HG02943 (cell line): ENCODE data around the gene CLDN5.

ENCODE experiments used
- ATAC-seq: cut with Tn5 transposase; IDR thresholded peaks from one replicate; pipeline ENCODE4 v1.9.1; 2021; ENCODE audit warnings: mild to moderate bottlenecking, low read depth, moderate library complexity; ENCODE audit not compliant: unreplicated experiment

The CLDN5 gene

GRCh38 chr22:19524170-19525115 lies at the start of gene CLDN5:
Gene CLDN5 (minus strand): TSS chr22:19524410. CDS start chr22:19524255, 155 bp downstream.
- ATAC-seq = no peak

- ATAC-seq = no peak
Measured at GRCh38 chr22:19571995-19572394, 47.8 kb upstream of the CLDN5 start.

DNA sequence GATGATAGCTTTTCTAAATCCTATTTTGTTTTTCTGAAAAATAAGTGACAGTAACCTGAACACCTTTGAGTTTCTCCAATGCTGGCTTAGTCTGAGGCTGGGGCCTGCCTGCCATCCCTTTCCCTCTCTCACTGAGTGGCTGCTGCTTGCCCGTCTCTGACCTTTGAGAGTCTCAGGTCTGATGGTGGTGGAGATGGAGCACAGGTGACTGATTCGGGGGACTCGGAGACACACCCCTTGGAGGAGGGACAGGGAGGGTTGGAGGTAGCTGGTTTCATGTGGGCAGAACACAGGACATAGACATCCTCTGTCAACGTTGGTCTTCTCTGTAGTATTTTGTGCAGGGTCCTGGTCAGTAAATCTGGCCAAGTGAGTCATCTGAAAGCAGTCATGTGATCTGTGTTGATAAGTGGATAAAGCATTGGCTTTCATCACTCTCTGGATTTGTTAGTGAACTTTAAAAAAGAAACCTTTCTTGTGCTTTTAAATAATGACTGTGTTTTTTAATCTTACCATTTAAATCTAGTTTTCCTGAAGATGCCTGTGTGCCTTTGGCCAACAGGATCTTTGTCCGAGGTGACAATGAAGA lies 47.1 kb upstream of the CLDN5 start:
- ATAC-seq = no peak

- ATAC-seq = no peak
Measured at GRCh38 chr22:19569976-19570375, 45.8 kb upstream of the CLDN5 start.

GRCh38 chr22:19569276-19569640 lies 45.0 kb upstream of the CLDN5 start:
- ATAC-seq = no peak

DNA sequence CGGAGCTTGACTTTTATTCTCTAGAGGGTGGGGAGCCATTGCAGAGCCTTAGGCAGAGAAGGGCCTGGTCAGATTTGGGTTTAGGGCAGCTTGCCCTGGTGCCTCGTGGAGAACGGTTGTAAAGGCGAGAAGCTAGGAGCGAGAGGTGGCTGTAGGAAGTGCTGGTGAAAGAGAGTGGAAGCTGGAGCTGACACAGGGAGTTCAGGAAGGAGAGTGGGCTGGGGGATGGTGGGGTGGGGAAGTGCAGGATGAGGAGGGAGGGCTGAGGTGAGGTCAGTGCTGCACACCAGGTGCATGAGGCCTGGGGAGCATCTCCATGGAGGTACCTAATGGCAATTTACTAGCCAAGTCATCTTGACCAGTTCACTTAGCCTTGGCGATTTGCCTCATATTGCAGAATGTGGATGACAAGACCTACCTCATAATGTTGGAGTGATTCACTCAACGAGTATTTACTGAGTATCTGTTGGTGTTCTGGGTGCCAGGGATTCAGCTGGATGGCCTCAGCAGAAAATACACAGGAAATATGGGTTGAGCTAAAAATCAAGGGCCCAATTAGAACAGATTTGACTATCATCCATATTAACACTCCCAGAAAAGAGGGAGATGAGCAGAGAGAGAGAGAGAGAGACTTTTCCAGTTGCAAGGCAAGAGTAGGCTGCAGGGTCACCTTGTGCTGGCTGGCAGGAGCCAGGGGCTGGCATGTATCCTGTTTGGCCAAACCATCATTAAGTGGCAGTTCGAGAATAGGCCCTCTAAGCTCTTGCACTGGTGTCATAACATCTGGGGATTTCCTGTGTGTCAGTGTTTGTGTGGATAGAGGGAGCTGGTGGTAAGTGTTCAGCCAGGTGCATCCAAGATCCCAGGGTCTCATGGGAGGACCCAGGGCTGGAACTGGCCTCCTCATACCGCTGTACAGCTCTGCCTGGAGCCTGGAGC lies 44.4 kb upstream of the CLDN5 start:
- ATAC-seq = no peak

GRCh38 chr22:19567157-19568009 lies 43.2 kb upstream of the CLDN5 start:
- ATAC-seq = no peak

GRCh38 chr22:19566279-19567156 lies 42.3 kb upstream of the CLDN5 start:
- ATAC-seq = no peak

GRCh38 chr22:19565382-19566278 lies 41.4 kb upstream of the CLDN5 start:
- no peak for ATAC-seq

DNA sequence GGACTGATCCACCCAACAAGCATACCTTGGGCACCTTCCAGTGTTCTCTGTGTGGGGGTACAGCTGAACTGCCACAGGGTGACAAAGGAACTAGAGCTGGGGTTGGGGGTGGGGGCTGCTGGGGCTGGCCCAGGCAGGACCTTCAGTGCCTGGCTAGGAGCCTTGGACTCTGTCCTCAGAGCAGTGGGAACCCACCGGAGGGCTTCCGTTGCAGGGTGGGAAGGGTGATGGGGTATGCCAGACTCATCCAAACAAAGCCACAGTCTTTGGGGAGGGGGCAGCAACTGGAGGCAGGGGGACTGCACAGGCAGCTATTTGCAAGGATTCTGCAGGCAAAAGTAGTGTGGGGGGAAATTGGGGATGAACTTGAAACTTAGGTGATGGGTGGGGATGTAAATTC lies 35.7 kb upstream of the CLDN5 start:
- no peak for ATAC-seq

DNA sequence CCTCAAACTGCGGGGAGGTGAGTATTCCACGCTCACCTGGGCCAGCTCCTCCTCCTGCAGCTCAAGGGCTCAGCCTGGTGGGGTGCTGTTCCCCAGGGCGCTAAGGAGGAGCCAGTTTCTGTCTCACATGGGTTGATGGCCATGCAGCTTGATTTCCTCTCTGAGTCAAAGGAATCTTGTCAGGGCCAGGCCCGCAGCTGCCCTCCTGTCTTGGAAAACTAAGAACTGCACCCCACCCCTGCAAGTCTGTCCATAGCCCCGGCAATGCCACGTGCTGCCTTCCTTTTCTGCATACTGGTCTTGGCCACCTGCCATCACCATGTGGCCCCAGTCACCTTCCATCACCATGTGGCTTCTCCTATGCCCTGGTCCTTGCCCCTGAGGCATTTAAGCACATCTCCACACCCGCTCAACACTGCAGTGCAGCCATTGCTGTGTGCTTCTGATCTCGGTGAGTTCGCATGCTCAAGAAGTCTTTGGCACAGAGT lies 35.2 kb upstream of the CLDN5 start:
- ATAC-seq = no peak

DNA sequence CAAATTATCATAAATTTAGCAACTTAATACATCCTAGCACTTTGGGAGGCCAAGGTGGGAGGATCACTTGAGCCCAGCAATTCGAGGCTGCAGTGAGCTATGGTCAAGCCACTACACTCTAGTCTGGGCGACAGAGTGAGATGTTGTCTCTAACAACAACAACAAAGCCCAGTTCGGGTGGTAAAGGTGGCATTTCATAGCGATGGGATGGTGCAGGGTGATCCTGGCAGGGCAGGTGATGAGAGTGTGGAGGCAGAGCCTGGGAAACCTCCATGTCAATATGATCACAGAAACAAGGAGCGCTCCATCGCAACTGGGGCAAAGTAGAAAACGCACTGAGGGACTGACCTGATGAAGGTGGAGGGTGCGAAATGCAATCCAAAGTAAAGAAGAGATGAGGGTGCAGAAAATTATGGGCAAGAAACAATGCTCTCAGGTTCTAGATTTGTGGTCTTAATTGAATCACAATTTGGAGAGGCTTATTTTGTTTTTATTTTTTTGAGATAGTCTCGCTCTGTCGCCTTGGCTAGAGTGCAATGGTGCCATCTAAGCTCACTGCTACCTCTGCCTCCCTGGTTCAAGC lies 32.8 kb upstream of the CLDN5 start:
- ATAC-seq = no peak

GRCh38 chr22:19555651-19556050 lies 31.4 kb upstream of the CLDN5 start:
- ATAC-seq = no peak

DNA sequence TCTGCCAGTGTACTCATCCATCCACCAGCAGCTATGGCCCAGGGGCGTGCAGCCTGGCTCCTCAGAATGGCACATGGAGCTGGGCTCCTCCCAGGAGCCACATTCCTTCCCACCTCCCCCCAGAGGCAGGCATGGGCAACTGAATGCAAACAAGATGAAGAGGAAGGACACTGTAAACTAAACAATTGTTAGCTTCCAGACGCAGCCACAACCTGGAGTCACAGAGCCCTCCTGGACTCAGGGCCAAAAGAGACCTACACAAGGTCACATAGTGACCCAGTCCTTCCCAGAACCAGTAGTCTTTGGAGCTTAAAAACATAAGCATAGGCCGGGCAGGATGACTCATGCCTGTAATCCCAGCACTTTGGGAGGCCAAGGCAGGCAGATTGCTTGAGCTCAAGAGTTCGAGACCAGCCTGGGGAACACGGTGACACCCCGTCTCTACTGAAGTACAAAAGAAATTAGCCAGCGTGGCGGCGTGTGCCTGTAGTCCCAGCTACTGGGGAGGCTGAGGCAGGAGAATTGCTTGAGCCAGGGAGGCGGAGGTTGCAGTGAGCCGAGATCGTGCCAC lies 30.7 kb upstream of the CLDN5 start:
- ATAC-seq = no peak

GRCh38 chr22:19553201-19553600 lies 29.0 kb upstream of the CLDN5 start:
- no peak for ATAC-seq

- ATAC-seq = no peak
Measured at GRCh38 chr22:19550382-19550781, 26.2 kb upstream of the CLDN5 start.

DNA sequence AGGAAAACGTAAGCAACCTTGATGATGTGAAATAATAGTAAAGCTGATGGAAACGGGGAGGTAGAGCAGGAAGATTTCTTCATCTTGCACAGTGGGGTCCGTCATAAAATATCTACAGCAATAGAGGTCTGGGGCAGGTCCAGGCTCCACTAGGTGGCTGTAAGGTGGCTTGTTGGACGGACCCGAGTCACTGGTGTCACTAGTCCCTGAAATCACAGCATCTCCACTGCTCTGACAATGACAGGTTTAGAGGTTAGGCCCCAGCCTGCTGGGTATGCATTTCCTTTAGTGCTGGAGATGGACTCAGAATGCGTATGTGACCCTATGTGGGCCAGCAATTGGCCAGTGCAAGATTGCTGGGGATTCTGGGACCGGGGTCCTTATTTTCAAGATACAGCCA lies 25.2 kb upstream of the CLDN5 start:
- ATAC-seq = no peak
